Heart left ventricle (tissue), 13 donors: ENCODE measurements around the gene PPP4R3B.

ENCODE experiments used
- POLR2A ChIP-seq, 2 donors: fragments of 450-650 bp; IDR thresholded peaks; one replicate each; pipeline ENCODE4 v1.6.1; 2017; ENCODE audit warnings: antibody characterized with exemption in 2 of 2, mild to moderate bottlenecking in 2 of 2, moderate library complexity in 2 of 2
- TF ChIP-seq, protein P1 (sequence below), 12 donors: fragments of 200-600 bp; sonication (generic) in 4 of 12; IDR thresholded peaks; one replicate each; pipeline versions ENCODE4 v1.5.0 to v1.8.0; 2018 to 2022; ENCODE audit warnings: antibody characterized with exemption in 12 of 12, mild to moderate bottlenecking in 5 of 12
- donor health status: ischemic (EF 13 %, LVEDD 7.1; RV severe dilation, severe dysfunction).
- donor health status: DM: no; HTN: yes; CAD: no.
- donor health status: DM: no; HTN: no; CAD: no.
- donor health status: ischemic (EF 25% LVEDD 6.9; RV normal size, moderate dysfunction).
- donor health status: ischemic (EF 25% LVEDD 5.7; RV mildly dilated, moderate dysfunction).
- donor health status: ischemic (EF 35%, LVEDD 5.7; RV mildly dilated, moderate dysfunction).
- donor health status: nonischemic (EF 11% LVEDD 7.7; RV severe dilation, severe dysfunction).
- donor health status: DM: yes; HTN: yes; CAD: no.
- donor health status: PGD.
- donor health status: ischemic (EF 29% LVEDD 5.4; RV normal size, mild dysfunction).
- donor health status: nonischemic (EF 23%, LVEDD 6.1; RV moderate dilation, normal function).

GRCh38 chr2:55547001-55547400, 70.4 kb downstream of the PPP4R3B start:
- TF ChIP-seq, protein P1, sequence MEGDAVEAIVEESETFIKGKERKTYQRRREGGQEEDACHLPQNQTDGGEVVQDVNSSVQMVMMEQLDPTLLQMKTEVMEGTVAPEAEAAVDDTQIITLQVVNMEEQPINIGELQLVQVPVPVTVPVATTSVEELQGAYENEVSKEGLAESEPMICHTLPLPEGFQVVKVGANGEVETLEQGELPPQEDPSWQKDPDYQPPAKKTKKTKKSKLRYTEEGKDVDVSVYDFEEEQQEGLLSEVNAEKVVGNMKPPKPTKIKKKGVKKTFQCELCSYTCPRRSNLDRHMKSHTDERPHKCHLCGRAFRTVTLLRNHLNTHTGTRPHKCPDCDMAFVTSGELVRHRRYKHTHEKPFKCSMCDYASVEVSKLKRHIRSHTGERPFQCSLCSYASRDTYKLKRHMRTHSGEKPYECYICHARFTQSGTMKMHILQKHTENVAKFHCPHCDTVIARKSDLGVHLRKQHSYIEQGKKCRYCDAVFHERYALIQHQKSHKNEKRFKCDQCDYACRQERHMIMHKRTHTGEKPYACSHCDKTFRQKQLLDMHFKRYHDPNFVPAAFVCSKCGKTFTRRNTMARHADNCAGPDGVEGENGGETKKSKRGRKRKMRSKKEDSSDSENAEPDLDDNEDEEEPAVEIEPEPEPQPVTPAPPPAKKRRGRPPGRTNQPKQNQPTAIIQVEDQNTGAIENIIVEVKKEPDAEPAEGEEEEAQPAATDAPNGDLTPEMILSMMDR (IDR thresholded peaks at IDR 0.05) = no peak
- TF ChIP-seq POLR2A (IDR thresholded peaks at IDR 0.05) = no peak
